KOPT-K1 (cell line): ENCODE measurements around the gene CTXND2.
"Not testable (repeated sequence)": the region's sequence is repeated elsewhere in the genome, so short reads cannot be mapped to it uniquely, and the experiment has no call there.

ENCODE experiments used
- H3K27ac ChIP-seq: fragments of 200-600 bp; sonication (generic); 2 replicates; pipeline ENCODE4 v1.5.1; 2016; ENCODE audit warnings: antibody characterized with exemption, mild to moderate bottlenecking, low read depth, low read length; ENCODE audit not compliant: poor library complexity, severe bottlenecking
- H3K36me3 ChIP-seq: fragments of 200-600 bp; sonication (generic); 2 replicates; pipeline ENCODE4 v1.5.1; 2017; ENCODE audit warnings: antibody characterized with exemption, mild to moderate bottlenecking, low read length, moderate library complexity; ENCODE audit not compliant: insufficient read depth
- H3K9me3 ChIP-seq: fragments of 200-600 bp; sonication (generic); 2 replicates; pipeline ENCODE4 v1.5.1; 2017; ENCODE audit warnings: antibody characterized with exemption, low read length, mild to moderate bottlenecking; ENCODE audit not compliant: insufficient read depth, poor library complexity, severe bottlenecking

Gene CTXND2

DNA sequence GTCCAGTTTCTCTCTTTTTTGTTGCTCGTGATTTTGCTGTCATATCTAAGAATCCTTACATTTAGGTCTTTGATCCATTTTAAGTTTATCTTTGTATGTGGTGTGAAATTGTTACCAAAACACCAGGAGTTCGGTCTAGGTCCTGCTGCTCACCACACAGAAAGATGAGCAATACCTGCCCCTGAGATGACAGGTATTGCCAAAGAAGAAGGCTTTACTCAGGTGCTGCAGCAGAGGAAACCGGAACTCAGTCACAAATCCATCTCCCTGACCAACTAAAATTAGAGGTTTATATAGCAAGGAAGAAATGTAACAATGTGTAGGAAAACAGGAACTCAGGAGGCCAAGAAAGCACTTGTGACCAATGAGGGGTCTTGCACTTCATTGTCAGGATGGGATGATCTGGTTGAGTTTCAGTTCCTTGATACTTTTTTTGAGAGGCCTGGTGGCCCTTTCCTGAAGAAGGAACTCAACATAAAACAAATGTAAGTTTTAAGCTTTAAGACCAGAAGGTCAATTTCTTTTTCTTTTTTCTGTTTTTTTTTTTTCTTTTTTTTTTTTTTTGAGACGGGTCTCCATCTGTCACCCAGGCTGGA, 22.7 kb downstream of the CTXND2 start:
- H3K27ac ChIP-seq: no peak overlapping the region
- peaks cover 7% of the 10 kb centered on the region for H3K9me3 ChIP-seq
- H3K36me3 ChIP-seq: no peaks in the 10 kb centered on the region

DNA sequence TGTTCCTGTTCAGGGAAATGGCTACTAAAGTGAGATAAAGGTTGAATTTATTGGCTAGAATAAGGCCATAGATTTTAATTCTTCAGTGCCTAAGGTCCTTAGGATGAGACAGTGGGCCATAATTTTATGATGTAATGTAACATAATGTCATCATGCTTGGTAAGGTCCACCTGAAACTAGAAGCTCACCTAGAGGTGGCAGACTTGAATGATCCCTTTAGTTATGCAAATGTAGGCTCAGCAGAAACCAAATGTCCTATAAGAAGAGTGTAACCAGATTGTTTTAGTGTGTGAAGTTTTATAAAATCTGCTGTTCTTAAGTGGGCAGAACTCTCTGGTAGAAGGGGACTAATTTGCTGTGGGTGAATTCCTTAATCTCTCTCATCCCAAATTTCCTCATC, 25.7 kb downstream of the CTXND2 start:
- Histone ChIP-seq H3K9me3 (peaks cover 7% of the 10 kb centered on the region), H3K36me3 (no peaks in the 10 kb centered on the region), H3K27ac (no peak overlapping the region)

DNA sequence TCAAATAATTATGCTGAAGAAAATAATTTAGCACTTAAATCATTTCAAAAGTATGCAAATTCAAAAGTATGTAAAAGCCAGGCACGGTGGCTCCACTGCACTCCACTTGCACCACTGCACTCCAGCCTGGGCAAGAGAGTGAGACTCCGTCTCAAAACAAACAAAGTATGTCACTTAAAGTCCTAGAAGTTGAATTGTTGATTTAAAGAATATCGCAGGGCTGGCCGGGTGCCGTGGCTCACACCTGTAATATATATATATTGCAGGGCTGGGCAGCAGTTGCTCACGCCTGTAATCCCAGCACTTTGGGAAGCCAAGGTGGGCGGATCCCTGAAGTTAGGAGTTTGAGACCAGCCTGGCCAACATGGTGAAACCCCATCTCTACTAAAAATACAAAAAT, 30.5 kb downstream of the CTXND2 start:
- H3K9me3 ChIP-seq: no peaks in the 10 kb centered on the region

DNA sequence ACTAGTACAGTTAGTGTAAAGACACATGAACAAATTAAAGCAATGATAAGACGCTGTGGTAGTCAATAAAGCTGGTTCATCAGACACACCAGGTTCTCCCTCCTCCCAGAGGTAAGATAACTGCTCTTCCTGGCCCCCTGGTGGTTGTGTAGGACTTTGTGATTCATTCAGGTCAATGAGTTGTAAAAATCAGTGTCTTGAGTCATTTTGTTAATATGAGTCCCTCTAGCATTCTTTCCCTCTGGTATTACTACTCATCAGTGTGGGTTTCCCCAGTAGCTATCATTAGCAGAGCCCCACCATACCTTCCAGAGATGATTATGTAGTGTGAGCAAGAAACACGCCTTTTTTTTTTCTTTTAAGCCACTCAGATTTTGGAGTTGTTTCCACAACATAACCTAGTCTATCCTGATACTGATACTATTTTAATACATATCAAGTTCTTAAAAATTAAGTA, 35.6 kb downstream of the CTXND2 start:
- Histone ChIP-seq H3K27ac (no peak overlapping the region), H3K36me3 (peaks cover under 1% of the 10 kb centered on the region; the same call in 1 of the 2 replicates), H3K9me3 (no peaks in the 10 kb centered on the region)

More for the DNA sequence above, 30.5 kb downstream of the CTXND2 start:
- Histone ChIP-seq H3K36me3 (no peaks in the 10 kb centered on the region), H3K27ac (no peak overlapping the region)

DNA sequence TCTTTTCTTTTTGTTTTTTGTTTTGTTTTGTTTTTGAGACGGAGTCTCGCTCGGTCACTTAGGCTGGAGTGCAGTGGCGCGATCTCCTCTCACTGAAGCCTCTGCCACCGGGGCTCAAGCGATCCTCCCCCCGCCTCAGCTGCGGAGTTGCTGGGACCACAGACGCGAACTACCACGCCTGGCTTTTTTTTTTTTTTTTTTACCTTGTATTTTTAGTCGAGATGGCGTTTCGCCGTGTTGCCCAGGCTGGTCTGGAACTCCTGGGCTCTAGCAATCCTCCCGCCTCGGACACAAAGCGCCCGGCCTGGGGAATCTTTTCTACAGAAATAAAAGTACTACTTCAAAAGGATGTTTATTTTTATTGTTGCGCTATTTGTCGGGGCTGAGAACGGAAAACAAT, 38.1 kb downstream of the CTXND2 start:
- Histone ChIP-seq H3K27ac (no peak overlapping the region), H3K9me3 (no peaks in the 10 kb centered on the region), H3K36me3 (peaks cover 22% of the 10 kb centered on the region)

DNA sequence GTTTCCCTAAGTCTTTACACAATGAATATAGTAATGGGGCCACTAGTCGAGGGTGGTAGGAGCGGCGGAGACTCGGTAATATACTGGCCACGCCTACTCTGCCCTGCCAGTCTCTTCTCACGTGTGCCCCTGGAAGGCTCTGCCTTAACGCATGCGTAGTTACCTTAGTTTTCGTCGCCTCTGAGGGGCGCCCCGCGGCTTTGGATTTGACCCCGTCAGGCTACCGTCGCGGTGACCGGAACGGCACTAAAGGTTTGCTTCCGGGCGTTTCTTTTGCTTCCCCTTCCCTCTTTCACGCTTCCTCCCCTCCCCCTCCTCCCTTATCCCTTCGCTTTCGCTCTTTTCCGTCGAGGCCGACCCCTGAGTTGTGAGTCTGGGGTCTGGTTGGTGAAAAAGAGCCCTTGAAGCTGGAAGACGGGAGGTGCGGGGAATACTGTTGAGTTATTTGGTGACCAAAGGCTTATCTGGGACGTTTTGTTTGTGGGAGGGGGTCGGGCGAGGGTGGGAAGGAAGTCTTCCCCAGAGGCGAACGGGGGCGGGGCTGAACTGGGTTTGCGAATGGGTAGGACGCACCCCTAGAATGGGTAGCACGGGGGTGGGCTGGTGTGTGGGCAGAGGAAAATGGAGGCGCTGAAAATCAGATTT, 39.3 kb downstream of the CTXND2 start, which contains the start of gene SETDB1:
TSS of gene SETDB1 (plus strand) at position 267 of the 645 bp plus-strand sequence. CDS start 1,352 bp downstream, outside the sequence.
- peaks cover 34% of the 10 kb centered on the region for H3K36me3 ChIP-seq
- H3K9me3 ChIP-seq: peaks cover 8% of the 10 kb centered on the region
- H3K27ac ChIP-seq: peak within 1 kb of the TSS; percentile 81

DNA sequence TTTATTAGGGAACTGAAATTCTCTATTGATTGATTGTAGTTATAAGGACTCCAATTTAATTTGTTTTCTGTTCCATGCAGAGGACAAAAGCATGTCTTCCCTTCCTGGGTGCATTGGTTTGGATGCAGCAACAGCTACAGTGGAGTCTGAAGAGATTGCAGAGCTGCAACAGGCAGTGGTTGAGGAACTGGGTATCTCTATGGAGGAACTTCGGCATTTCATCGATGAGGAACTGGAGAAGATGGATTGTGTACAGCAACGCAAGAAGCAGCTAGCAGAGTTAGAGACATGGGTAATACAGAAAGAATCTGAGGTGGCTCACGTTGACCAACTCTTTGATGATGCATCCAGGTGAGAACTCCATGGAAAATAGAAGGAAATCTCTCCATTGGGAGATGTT, 40.7 kb downstream of the CTXND2 start:
- Histone ChIP-seq H3K27ac (no peak overlapping the region), H3K36me3 (peaks cover 47% of the 10 kb centered on the region), H3K9me3 (peaks cover 17% of the 10 kb centered on the region)

DNA sequence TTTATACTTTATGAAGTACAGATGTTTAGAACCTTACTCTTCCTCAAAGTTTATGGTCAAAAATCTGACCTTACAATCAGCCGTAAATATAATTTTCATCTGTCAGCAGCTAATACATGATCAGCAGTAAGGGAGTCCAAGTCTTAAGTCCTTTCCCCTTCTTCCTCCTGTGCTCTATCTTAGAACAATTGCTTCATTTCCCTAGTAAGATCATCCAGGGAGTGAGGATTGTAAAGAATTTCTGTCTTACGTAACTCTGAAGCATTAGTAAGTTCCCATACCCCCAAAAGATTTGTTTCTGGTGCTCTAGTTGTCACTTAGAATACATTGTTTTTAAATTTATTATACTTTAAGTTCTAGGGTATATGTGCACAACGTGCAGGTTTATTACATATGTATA, 41.4 kb downstream of the CTXND2 start:
- no peak overlapping the region for H3K27ac ChIP-seq
- peaks cover 54% of the 10 kb centered on the region for H3K36me3 ChIP-seq
- H3K9me3 ChIP-seq: peaks cover 17% of the 10 kb centered on the region

DNA sequence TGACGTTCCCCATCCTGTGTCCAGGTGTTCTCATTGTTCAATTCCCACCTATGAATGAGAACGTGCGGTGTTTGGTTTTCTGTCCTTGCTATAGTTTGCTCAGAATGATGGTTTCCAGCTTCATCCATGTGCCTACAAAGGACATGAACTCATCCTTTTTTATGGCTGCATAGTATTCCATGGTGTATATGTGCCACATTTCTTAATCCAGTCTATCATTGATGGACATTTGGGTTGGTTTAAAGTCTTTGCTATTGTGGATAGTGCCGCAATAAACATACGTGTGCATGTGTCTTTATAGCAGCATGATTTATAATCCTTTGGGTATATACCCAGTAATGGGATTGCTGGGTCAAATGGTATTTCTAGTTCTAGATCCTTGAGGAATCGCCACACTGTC, 41.8 kb downstream of the CTXND2 start:
- peaks cover 17% of the 10 kb centered on the region for H3K9me3 ChIP-seq
- peaks cover 59% of the 10 kb centered on the region for H3K36me3 ChIP-seq
- not testable (repeated sequence) for H3K27ac ChIP-seq

DNA sequence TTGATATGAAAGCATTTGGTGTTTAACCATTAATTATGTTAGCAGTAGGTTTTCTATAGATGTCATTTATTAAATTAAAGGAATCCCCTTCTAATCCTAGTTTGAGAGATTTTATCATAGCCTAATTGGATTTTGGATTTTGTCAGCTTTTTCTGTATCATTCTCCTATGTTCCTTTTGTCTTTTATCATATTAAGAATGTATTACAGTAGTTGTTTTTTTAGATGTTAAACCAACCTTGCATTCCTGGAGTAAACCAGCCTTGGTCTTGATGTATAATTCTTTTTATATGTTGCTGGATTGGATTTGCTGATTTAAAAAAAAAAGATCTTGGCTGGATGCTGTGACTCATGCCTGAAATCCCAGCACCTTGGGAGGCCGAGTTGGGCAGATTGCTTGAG, 44.8 kb downstream of the CTXND2 start:
- peaks cover 17% of the 10 kb centered on the region for H3K9me3 ChIP-seq
- no peak overlapping the region for H3K27ac ChIP-seq
- peaks cover 88% of the 10 kb centered on the region for H3K36me3 ChIP-seq

DNA sequence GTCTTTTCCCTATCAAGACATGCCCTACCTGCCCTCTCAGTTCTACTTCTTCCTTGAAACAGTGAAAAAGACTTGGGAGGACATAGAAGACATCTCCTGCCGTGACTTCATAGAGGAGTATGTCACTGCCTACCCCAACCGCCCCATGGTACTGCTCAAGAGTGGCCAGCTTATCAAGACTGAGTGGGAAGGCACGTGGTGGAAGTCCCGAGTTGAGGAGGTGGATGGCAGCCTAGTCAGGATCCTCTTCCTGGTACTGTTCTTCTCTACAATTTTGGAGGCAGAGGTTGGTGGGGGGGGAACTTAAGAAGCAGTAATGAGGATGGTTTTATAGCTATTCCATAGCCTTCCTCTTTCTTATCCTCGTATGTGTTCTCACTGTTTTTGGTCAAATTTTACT, 57.9 kb downstream of the CTXND2 start:
- no peak overlapping the region for H3K27ac ChIP-seq
- no peaks in the 10 kb centered on the region for H3K9me3 ChIP-seq
- peaks cover 99% of the 10 kb centered on the region for H3K36me3 ChIP-seq

DNA sequence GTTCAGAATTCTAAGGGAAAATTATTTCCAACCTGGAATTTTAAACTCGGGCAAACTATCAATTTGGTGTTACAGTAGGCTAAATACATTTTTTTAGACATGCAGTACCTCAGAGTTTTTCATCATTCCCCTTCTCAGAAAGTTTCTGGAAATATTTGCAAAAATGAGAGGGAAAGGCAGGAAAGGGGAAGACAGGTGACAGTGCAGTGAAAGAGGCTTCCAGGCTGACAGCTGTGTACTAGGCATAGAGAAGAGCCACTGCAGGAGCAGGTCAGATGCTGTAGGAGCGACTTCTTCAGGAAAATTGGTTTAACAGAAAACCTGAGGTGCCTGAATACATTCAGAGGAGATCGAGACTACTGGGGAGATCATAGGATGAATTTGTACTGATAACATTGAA, 67.8 kb downstream of the CTXND2 start:
- Histone ChIP-seq H3K36me3 (peaks cover 96% of the 10 kb centered on the region), H3K27ac (no peak overlapping the region), H3K9me3 (no peaks in the 10 kb centered on the region)

DNA sequence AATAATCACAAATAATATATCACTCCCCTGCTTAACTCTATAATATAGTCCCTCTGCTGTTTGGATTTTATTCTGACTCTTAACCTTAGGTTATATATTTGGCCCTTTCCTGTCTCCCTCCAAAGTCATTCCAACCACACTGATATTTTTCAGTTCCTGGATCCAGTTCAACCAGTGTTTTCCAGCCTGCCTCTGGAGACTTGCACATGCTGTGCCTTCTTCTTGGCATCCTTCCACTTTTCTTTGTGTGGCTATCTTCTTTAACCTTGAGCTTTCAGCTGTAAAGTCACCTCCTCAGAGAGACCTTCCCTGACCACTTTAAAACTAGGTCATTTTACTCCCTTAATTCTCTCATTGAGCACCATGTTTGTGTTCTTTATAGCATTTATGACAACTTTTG, 68.3 kb downstream of the CTXND2 start:
- Histone ChIP-seq H3K36me3 (peaks cover 96% of the 10 kb centered on the region), H3K9me3 (no peaks in the 10 kb centered on the region)

DNA sequence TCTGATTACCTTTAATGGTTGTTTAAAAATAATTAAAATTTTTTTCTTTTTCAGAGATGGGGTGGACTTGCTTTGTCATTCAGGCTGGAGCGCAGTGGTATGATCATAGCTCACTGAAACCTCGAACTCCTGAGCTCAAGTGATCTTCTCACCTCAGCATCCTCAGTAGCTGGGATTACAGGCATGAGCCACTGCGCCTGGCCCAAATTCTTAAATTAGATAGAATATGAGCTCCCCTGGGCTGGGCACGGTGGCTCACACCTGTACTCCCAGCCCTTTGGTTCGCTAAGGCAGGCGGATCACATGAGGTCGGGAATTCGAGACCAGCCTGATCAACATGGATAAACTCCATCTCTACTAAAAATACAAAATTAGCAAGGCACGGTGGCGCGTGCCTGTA, 70.7 kb downstream of the CTXND2 start:
- peaks cover 96% of the 10 kb centered on the region for H3K36me3 ChIP-seq
- H3K9me3 ChIP-seq: no peaks in the 10 kb centered on the region

More for the DNA sequence above, 68.3 kb downstream of the CTXND2 start:
- no peak overlapping the region for H3K27ac ChIP-seq

DNA sequence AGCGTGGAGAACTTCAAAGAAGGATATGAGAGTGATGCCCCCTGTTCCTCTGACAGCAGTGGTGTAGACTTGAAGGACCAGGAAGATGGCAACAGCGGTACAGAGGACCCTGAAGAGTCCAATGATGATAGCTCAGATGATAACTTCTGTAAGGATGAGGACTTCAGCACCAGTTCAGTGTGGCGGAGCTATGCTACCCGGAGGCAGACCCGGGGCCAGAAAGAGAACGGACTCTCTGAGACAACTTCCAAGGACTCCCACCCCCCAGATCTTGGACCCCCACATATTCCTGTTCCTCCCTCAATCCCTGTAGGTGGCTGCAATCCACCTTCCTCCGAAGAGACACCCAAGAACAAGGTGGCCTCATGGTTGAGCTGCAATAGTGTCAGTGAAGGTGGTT, 73.7 kb downstream of the CTXND2 start:
- peaks cover 98% of the 10 kb centered on the region for H3K36me3 ChIP-seq
- H3K27ac ChIP-seq: no peak overlapping the region

More for the DNA sequence above, 70.7 kb downstream of the CTXND2 start:
- no peak overlapping the region for H3K27ac ChIP-seq

DNA sequence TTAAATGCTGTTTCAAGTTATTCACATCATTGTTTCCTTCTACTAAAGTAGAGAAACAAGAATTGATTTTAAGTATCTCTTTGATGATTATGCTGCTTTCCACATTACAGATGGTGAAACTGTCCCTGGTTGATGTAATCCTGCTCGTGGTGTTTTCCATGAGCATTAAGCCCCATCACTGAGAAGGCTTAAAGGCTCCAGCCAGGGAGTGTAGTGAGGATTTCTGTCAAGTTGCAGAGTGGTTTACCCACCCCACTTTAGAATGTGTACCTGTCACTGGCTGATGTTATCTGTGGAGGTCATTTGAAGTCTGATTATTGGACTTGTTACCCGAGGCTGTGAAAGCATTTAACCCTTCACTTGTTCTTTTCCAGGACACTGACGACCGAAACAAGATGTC, 74.8 kb downstream of the CTXND2 start:
- H3K9me3 ChIP-seq: no peaks in the 10 kb centered on the region
- no peak overlapping the region for H3K27ac ChIP-seq
- peaks cover 98% of the 10 kb centered on the region for H3K36me3 ChIP-seq

More for the DNA sequence above, 73.7 kb downstream of the CTXND2 start:
- no peaks in the 10 kb centered on the region for H3K9me3 ChIP-seq
